ENCODE data around the gene MAP7D2.
A peak's percentile ranks its signal among the peaks of the same experiment; 100 is the strongest.
"Not testable (repeated sequence)": the region's sequence is repeated elsewhere in the genome, so short reads cannot be mapped to it uniquely, and the experiment has no call there.

The MAP7D2 gene

DNA sequence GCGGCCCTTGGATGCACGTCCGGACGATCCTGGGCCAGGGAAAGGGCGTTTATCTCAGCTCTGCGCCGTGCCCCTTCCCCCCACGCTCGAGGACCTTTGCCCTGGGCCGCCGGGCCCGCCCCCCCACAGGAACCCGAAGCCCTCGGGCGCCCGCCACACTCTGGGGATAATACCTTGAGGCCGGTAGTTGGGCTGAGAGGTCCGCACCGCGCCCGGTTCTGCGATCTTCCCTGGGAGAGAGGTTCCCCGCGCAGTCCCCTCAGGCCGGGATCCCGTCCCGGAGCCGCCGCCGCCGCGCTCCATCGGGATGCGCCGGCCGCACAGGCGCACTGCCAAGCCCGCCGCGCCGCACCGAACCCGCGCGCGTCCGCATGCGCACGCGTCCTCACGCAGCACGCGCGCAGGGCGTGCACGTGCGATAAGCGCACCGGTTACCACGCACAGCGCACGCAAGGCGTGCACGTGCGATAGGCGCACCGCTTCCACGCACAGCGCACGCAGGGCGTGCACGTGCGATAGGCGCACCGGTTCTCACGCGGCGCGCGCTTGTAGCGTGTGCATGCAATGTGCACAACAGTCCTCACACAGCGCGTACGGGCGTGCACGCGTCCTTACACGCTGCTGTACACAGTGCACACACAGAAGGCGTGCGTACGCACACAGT, at the start of gene MAP7D2:
Gene MAP7D2 (minus strand): TSS at position 331 of the 664 bp plus-strand sequence. CDS start 28 bp downstream, at position 303.
- no peak for DNase-seq (ENCODE audit: low spot score)

DNA sequence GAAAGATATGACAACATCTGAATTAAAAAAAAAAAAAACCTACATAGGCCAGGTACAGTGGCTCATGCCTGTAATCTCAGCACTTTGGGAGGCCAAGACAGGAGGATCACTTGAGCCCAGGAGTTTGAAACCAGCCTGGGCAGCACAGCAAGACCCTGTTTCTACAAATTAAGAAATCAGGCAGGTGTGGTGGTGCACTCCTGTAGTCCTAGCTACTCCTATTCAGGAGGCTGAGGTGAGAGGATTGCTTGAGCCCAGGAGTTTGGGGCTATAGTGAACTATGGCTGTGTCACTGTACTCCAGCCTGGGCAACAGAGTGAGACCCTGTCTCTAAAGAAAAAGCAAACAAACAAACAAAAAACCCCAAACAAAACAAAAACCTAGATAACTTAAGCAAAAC, 45.8 kb upstream of the MAP7D2 start:
- not testable (repeated sequence) for DNase-seq (ENCODE audit: low spot score)

DNA sequence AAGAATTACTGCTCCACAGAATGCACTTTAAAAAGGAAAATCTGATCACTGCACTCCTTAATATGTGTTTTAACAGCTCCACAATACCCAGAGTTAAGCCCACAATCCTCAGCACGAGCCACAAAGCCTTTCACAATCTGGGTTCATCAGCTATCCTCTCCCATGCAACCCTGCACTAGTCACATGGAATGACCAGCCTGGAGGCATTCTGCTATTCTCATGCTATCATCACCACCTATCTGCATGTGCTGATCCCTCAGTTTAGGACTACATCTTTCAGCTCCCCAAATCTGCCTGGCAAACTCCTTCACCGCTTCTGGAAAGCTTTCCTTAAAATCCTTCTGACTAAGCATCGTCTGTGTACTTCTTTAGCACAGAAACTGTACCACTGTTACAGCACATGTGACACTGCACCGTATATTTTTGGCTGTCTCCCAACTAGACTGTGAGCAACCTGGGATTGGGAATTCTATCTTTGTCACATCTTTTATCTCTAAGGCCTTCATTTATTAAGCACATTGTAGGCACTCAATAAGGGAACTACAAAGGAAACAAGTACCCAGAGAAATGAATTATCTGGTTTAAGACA, 43.2 kb upstream of the MAP7D2 start:
- DNase-seq (ENCODE audit: low spot score), result no peak

DNA sequence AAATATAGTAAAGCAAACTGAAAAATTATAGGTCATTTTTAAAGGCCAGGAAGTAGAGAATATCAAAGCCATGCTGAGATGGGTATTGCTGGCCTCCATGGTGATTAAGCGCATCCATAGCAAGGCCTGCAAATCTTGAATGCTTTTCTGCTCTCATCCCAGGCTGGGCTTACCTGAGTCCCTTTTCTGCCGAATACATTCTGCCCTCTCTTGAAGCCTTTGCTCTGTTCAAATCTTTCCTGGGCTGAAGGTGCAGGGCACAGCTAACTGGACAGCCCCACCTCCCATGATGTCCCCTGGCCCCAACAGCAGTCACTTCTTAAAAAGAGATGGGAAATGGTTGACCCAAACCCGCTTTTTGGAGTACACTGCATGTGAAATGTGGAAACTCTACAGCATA, 35.0 kb upstream of the MAP7D2 start:
- no peak for DNase-seq (ENCODE audit: low spot score)

DNA sequence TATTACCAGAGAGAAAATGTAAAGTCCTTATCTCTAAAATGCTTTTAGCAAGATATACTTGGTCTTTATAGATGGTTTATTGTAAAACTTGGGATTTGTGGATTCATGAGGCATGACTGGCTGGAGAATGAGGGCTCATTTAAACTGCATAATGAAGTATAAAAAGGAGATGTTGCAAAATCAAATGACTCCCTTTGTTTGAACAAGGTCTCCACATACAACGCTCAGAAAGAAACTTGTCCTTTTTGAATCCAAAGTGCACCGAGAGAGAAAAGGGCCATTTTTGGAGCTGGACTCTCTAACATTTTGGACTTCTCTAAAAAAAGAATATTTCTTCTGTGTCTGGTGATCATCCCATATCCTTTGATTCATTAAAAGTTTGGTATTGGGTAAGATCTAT, 32.6 kb upstream of the MAP7D2 start:
- no peak for DNase-seq (ENCODE audit: low spot score)

DNA sequence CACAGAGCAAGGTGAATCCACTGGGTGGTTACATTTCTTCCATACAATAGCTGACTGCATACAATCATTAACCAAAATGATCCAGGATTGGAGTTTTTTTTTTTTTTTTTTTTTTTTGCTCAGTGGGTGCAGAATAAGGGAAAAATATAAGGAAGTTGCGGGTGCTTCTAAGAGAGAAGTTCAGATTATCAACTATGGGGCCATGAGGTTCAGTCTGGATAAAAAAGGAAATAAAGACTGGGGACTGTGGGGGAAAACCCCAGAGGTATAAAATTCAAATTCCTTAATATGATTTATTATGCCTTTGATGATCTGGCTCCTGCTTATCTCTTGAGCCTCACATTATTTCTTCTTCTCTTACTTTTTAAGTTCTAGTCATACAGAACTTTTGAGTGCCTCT, 30.9 kb upstream of the MAP7D2 start:
- DNase-seq (ENCODE audit: low spot score), result no peak

DNA sequence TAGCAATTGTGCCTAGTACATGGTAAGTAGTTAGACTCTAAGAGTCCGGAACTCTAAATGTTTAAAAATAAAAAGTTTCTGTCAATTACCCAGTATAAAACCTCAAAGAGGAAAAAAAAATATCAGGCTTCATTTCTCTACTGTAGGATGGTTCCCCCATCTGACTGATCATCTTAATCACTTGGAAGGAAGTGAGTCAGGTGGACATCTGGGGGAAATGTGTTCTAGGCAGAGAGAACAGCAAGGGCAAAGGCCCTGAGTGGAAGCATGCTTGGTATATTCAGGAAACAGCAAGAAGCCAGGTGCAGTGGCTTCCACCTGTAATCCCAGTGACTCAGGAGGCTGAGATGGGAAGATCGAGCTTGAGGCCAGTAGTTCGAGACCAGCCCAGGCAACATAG, 27.8 kb upstream of the MAP7D2 start:
- no peak for DNase-seq (ENCODE audit: low spot score)

DNA sequence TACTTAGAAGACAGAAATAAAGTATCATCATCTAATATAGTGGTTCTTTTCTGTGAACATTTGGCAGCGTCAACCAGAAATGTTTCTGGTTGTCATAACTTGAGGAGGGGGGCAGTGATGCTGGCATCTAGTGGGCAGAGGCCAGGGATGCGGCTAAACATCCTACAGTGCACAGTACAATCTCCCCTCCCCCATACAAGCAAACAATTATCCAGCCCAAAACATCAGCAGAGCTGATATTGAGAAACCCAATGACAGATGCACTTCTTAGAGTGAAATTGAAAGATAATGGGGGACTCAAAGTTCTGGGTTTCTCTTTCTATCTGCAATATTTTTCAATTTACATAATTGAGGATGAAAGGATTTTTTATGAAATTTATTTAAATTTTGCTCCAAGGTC, 26.9 kb upstream of the MAP7D2 start:
- no peak for DNase-seq (ENCODE audit: low spot score)

DNA sequence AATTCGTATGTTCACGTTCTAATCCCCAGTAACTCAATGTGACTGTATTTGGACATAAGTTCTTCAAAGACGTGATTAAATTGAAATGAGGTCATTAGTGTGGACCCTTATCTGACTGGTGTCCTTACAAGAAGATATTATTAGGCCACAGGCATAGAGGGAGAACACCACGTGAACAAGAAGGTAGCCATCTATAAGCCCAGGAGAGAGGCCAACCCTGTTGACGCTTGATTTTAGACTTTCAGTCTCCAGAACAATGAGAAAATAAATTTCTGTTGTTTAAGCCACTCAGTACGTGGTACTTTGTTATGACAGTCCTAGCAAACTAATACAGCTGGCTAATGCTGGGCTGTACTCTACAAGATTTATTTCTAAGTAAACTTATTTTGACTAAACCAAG, 26.4 kb upstream of the MAP7D2 start:
- no peak for DNase-seq (ENCODE audit: low spot score)

DNA sequence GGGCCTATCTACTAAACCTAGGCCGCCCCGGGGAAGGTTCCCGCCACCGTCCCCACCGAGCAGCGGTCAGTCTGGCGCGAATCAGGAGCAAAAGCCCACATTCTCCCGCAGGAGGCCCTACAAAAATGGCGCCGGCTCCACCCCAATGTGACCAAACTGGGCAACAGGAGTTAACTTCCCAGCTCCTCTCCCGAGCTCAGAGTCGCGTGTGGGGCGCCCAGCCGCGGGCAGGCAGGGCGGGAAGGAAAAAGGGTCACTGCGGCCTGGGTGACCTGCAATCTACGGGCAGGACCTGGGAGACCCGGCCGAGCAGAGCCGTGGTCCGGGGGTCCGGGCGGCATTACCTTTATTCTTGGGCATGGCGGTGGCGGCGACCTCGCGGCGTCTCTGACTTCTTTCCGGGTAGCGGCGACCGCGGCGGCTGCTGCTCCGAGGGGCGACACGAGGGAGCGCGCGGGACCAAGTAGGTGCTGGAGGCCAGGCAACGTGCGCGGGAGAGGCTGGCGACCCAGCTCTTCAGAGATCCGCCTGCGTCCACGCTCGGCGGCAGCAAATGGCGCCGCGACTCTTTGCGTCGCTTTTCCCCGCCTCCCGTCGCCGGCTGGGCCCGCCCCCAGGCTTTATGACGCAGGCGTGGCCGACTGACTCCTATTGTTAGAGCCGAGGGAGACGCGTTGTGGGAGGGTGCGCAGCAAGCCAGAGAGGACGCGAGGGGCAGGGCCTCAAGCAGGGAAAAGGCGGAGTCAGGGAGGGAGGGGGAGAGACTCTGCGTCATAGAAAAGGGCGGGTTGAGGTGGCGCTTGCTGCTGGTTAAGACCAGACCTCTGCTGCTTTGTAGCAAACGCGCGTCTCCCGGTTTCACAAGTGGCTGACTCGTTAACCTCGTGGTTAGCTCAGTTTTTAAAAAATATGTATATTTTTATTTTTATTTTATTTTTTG, 24.8 kb upstream of the MAP7D2 start, which contains the start of gene EIF1AX:
Gene EIF1AX (minus strand): TSS at position 558 of the 940 bp plus-strand sequence. CDS start 198 bp downstream, at position 360.
- peak; percentile 97 for DNase-seq (ENCODE audit: low spot score)

DNA sequence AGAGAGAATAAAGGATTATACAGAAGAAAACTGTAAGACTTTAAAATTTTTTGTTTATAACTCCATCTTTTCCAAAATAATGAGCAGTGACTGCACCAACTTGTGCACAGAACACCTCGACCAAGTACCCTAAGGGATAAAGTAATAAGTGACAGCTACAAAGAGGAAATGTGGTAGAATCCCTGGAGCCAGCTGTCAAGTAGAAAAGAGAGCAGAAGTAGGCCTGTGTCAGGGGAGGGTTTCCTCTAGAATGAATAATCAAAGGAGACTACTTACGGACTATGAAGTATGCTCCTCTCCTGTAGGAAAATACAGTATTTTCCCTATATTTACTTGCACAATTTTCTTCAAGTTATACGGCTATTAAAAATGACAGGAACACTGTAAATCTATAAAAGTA, 23.7 kb upstream of the MAP7D2 start:
- no peak for DNase-seq (ENCODE audit: low spot score)

DNA sequence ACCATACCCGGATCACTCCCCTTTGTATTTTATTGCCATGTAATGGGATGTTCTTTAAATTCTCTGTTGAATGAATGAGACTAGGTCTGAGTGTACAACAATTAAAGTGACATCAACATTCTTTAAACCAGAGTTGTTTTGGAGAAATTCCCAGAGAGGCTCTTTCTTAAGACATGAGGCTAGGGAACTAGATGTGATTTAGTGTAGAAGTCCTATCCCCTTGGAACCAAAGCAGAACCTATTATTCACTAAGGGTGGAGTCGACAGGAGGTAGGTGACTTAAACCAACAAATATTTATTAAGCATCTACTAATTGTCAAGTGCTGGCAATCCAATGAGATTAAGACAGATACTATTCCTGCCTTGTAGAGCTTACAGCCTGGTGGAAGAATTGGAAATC, 23.3 kb upstream of the MAP7D2 start:
- DNase-seq (ENCODE audit: low spot score), result no peak

DNA sequence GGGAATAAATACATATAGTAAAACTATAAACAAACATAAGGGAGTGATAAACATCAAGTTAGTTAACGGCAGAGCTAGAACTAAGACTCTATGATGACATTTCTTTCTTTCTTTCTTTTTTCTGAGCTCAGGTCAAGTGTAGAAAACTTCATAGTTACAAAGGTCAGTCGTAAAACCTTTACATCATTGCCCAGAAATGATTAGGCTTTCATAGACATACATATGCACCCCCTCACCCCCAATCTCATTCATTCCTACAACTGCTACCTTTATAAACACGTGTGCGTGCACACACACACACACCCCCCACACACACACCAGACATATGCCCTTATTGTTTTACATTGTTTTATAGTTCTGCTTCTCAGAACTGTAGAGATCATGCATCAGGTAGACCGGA, 19.2 kb upstream of the MAP7D2 start:
- DNase-seq (ENCODE audit: low spot score), result no peak

DNA sequence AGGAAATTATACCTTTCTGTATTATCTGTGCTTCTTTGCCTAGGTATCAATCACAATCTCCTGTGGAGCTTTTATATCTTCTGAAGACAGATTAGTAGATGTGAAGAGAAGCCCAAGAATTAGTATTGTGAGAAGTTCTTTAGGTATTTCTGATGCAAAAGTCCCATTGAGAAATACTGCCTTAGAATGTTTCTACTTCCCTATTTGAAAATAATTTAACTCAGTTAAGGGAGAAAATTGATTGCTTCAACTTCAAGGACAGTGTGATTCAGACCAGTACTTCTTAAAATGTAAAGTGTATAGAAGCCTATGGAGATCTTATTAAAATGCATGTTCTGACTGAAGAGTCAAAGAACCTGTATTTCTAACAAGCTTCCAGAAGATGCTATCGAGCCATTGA, 16.0 kb upstream of the MAP7D2 start:
- no peak for DNase-seq (ENCODE audit: low spot score)

DNA sequence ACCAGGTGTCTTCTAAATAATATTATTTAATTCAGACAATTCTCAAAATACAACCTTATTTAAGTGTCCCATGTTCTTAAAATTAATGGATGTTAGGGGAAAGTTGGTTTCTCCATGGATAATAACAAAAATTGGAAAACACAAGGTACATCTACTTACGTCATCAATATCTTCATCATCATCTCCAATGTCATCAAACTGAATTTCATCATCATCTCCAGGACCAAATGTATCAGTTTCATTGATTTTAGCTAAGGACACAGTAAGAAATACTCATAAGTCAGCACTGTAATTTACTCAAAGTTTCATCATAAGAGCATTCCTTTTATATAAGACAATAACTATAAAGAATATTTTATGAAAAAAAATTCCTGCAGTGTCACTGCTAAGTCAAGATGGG, 13.7 kb upstream of the MAP7D2 start:
- DNase-seq (ENCODE audit: low spot score), result no peak

DNA sequence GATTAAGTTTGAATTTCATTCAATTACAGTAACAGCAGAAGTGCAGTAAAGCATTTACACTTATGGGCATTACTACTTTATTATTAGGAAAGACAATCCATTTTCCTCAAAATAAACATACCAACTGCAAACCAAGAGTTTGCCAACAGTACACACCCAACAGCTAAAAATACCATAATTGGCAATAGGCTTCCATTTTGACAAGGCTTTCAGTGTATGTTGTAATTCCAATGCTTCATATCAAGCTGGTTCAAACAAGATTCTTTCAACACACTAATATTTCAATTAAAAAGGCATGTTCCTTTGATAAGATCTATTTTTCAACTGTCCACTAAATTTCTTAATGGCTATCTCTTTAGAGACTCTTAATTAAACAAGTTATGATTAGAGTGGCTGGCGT, 12.8 kb upstream of the MAP7D2 start:
- DNase-seq (ENCODE audit: low spot score), result no peak

DNA sequence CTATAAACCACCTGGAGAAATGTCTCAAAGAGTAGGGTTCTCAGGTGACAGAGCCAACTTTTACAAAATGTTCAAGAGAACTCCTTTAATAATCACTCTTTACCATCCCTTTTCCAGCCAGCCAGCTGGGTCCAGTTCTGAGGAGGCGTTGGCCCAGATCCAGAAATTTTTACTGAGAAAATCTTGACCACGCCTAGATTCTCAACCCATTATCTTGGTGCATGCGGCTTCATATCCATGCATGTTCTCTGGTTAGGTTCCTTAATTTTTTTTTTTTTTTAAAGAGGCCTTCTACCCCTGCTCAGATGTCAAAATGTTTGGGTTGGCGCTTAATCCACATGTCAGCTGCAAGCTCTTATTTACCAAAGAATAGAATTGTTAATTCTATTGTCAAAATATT, 12.0 kb upstream of the MAP7D2 start:
- DNase-seq (ENCODE audit: low spot score), result no peak

DNA sequence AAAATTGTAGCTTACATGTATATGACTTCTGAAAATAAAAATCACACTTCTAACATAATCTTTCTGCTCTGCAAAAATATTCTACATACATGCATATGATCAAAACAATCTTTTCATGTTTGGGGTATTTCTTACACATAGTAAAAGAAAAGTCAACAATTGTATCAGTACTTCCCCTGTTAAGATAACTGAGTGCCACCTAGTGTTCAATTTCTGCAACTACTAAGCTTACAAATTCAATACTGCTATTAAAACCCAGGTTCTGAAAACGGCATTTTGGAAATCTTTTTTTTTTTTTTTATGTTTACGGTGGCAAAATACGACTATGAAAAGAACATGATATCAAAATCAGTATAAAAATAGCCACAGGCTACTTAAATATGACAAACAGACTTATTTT, 10.7 kb upstream of the MAP7D2 start:
- DNase-seq (ENCODE audit: low spot score), result not testable (repeated sequence)

DNA sequence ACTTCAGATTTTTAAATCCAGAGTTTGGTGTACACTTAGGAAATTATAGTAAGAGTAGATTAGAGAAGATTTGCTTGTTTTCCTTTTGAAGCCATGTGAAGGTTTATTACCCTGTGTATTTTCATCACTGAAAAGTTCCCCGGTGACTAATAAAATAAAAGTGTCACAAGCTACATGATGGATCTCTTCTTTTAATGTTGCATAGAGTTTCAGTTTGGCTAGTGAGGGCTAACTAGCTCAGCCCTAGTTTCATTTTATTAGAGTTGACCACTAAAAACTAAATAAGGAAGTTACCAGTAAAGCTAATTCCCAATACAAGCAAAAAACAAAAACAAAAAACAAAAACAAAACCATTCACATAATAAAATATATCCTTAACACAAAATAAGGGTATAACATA, 10.1 kb upstream of the MAP7D2 start:
- DNase-seq (ENCODE audit: low spot score), result not testable (repeated sequence)

DNA sequence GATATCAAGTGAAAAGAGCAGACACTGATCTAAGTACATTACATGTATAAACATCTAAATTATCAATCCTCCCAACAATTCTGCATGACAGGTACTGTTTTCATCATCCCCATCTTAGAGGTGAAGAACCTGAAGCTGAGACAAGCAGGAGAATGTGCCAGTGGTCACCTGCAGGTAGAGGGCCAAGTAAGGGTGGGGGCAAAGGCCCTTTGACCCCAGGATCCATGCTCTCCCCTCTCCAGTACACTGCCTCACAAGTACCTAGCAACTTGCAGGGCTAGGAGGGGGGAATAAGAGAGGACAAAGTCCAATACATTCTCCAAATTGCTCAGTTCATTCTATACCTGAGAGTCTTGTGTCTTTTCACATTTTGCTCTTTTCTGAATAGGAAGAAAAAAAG, 8.3 kb upstream of the MAP7D2 start:
- no peak for DNase-seq (ENCODE audit: low spot score)

DNA sequence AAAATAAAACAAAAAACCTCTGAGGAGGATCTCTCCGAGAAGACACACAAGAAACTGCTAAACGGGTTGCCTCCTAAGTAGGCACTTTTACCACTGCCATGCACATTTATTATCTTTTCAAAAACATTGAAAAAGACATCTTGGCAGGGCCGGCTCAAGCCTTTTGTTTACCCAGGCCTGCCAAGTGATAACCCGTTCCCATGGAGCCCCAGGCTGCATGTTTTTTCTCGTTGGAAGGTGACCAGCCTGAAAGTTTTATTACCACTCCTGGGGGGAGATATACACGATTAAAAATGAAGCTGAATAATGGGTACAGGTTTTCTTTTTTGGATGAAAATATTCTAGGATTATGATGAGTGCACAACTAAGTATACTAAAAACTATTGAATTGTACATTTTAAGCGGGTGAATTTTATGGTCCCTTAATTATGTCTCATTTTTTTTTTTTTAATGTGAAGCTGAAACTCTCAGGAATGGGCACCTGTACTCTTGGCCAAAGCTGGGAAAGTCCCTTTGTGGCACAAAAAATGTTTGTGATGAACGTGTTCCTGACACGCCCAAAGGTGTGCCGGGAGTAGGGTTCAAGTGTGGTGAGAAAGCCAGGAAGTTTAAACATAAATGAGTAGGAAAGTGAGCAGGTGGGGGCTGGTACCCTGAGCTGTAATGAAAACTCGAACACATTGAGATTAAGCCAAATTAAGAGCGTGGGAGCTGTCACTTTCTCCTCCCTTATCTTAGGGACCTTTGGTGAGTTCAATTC, 1.5 kb upstream of the MAP7D2 start:
- DNase-seq (ENCODE audit: low spot score), result no peak

DNA sequence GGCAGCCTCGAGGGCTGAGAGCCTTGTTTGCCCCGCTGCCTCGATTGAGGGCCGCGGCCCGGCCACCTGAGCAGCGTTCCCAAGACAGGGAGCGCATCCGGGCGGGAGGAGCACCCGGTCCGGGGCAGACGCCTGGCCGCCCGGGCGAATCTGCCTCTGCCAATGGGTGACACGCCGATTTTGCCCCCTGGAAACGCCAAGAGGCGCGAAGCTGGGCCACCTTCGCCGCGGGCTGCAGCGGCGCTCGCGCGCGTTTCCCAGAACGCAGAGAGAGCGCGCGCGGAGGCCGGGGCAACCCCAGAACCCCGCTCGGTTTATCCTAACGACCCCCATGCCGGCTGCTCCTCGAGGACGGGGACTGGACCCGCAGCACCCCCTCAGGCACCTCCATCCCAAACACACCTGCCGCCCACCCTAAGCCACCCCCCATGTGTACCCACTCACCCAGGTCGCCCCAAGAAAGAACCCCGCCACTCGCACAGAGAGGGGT, 575 bp downstream of the MAP7D2 start:
- no peak for DNase-seq (ENCODE audit: low spot score)

Measured in globus pallidus (tissue), 1 donor.